HepG2 (cell line): ENCODE results near the gene BTBD1. TPM values are rescaled to one million over a fixed set of nuclear protein-coding genes. Genes with fewer than 3 reads are reported as not detected.

Source experiments
- MTA1 ChIP-seq: sonication (generic); formaldehyde crosslinking; IDR thresholded peaks from 2 replicates; pipeline ENCODE4 v1.4.0; 2020; ENCODE audit warnings: missing genetic modification reagents, mild to moderate bottlenecking, borderline replicate concordance
- NONO ChIP-seq, 2 experiments: fragments of 450-650 bp in 1 of 2; sonication (generic) in 1 of 2; formaldehyde crosslinking in 1 of 2; IDR thresholded peaks in 1 of 2; conservative IDR thresholded peaks in 1 of 2; 2 replicates each; pipeline versions ENCODE4 v1.6.1 to v1.8.0; 2017 to 2022; ENCODE audit warnings: mild to moderate bottlenecking in 1 of 2, missing genetic modification reagents in 1 of 2, moderate library complexity in 1 of 2
- RXRB ChIP-seq: IDR thresholded peaks from 2 replicates; pipeline ENCODE4 v1.6.1; 2016; ENCODE audit warnings: borderline replicate concordance, missing genetic modification reagents, missing compliant biosample characterization
- SKI ChIP-seq: fragments of 450-650 bp; IDR thresholded peaks from one replicate; pipeline ENCODE4 v1.6.1; 2018; ENCODE audit warnings: mild to moderate bottlenecking; ENCODE audit not compliant: partially characterized antibody
- SMAD1 ChIP-seq: sonication (generic); formaldehyde crosslinking; IDR thresholded peaks from 2 replicates; pipeline ENCODE4 v1.4.0; 2020; ENCODE audit warnings: missing genetic modification reagents, low read depth, mild to moderate bottlenecking, borderline replicate concordance
- TBX2 ChIP-seq: sonication (generic); formaldehyde crosslinking; IDR thresholded peaks from 2 replicates; pipeline ENCODE4 v1.5.0; 2020; ENCODE audit warnings: missing genetic modification reagents, mild to moderate bottlenecking, borderline replicate concordance
- THAP11 ChIP-seq: IDR thresholded peaks from 2 replicates; pipeline ENCODE4 v1.6.1; 2016; ENCODE audit warnings: missing biosample characterization, missing genetic modification reagents
- XRCC5 ChIP-seq: fragments of 200-400 bp; formaldehyde crosslinking; optimal IDR thresholded peaks from 2 replicates; pipeline ENCODE3; 2017; ENCODE audit warnings: mild to moderate bottlenecking, low read length
- YY1 ChIP-seq: IDR thresholded peaks from 2 replicates; pipeline ENCODE4 v1.6.1; 2011; ENCODE audit warnings: low read length, low read depth, moderate library complexity, mild to moderate bottlenecking; ENCODE audit not compliant: insufficient read depth, insufficient replicate concordance
- ZBTB38 ChIP-seq: sonication (generic); formaldehyde crosslinking; IDR thresholded peaks from 2 replicates; pipeline ENCODE4 v1.5.1; 2020; ENCODE audit warnings: mild to moderate bottlenecking, missing genetic modification reagents
- ZFAT ChIP-seq: sonication (generic); formaldehyde crosslinking; conservative IDR thresholded peaks from 2 replicates; pipeline ENCODE4 v1.8.1; 2023; ENCODE audit warnings: missing genetic modification reagents, inconsistent platforms
- ZNF12 ChIP-seq: sonication (generic); formaldehyde crosslinking; IDR thresholded peaks from 2 replicates; pipeline ENCODE4 v1.5.0; 2020; ENCODE audit warnings: missing genetic modification reagents
- ZNF296 ChIP-seq: sonication (generic); formaldehyde crosslinking; conservative IDR thresholded peaks from 2 replicates; pipeline ENCODE4 v1.5.0; 2020; ENCODE audit warnings: mild to moderate bottlenecking, missing genetic modification reagents
- ZNF329 ChIP-seq: sonication (generic); formaldehyde crosslinking; IDR thresholded peaks from 2 replicates; pipeline ENCODE4 v1.9.0; 2021; ENCODE audit warnings: low read depth, mild to moderate bottlenecking, missing genetic modification reagents
- ZNF383 ChIP-seq: sonication (generic); formaldehyde crosslinking; IDR thresholded peaks from 2 replicates; pipeline ENCODE4 v1.4.0; 2020; ENCODE audit warnings: missing genetic modification reagents, mild to moderate bottlenecking, borderline replicate concordance
- ZNF747 ChIP-seq: sonication (generic); formaldehyde crosslinking; IDR thresholded peaks from 2 replicates; pipeline ENCODE4 v1.8.1; 2023; ENCODE audit warnings: missing genetic modification reagents, mild to moderate bottlenecking, borderline replicate concordance
- ZNF788 ChIP-seq: sonication (generic); formaldehyde crosslinking; IDR thresholded peaks from 2 replicates; pipeline ENCODE4 v1.5.0; 2020; ENCODE audit warnings: mild to moderate bottlenecking, missing genetic modification reagents, borderline replicate concordance
- polyA plus RNA-seq, 8 experiments: library from polyadenylated mRNA; depleted of rRNA in 3 of 8; stranded (reverse) in 7 of 8; unstranded in 1 of 8; fragments of >200 nt; fragmentation: Illumina TruSeq in 4 of 8; extraction: Trizol in 4 of 8; gene quantifications; 2 replicates each; pipeline versions ENCODE4 v1.2.1 to v1.2.3, GENCODE V29; 2011 to 2016; ENCODE audit warnings: low read depth in 4 of 8, missing spikeins in 1 of 8, mixed read lengths in 1 of 8; ENCODE audit not compliant: insufficient read depth in 1 of 8
- total RNA-seq, 5 experiments: library from RNA; depleted of rRNA; stranded (reverse); fragments of >200 nt; fragmentation: Illumina TruSeq; extraction: Trizol; gene quantifications; 2 replicates each; pipeline ENCODE4 v1.2.3, GENCODE V29; 2016; ENCODE audit warnings: low read depth in 1 of 5
- TF ChIP-seq, protein P1 (sequence below): sonication (generic); formaldehyde crosslinking; IDR thresholded peaks from 2 replicates; pipeline ENCODE4 v1.4.0; 2020; ENCODE audit warnings: missing genetic modification reagents
- TF ChIP-seq, protein P2 (sequence below): sonication (generic); formaldehyde crosslinking; IDR thresholded peaks from 2 replicates; pipeline ENCODE4 v1.4.0; 2020; ENCODE audit warnings: mild to moderate bottlenecking, low read depth, missing genetic modification reagents
- TF ChIP-seq, protein P3 (sequence below): IDR thresholded peaks from 2 replicates; pipeline ENCODE4 v1.6.1; 2016; ENCODE audit warnings: mild to moderate bottlenecking, missing biosample characterization, missing genetic modification reagents
- TF ChIP-seq, protein P4 (sequence below): sonication (generic); formaldehyde crosslinking; IDR thresholded peaks from 2 replicates; pipeline ENCODE4 v1.5.0; 2020; ENCODE audit warnings: mild to moderate bottlenecking, low read depth, missing genetic modification reagents, borderline replicate concordance

Gene BTBD1
- total and polyA plus RNA-seq, 2 of the 13 experiments (the other 11 are each of a cell fraction or from before 2014, with no cell fraction given) = 32.1 to 53.9 TPM

- TF ChIP-seq, protein P1, sequence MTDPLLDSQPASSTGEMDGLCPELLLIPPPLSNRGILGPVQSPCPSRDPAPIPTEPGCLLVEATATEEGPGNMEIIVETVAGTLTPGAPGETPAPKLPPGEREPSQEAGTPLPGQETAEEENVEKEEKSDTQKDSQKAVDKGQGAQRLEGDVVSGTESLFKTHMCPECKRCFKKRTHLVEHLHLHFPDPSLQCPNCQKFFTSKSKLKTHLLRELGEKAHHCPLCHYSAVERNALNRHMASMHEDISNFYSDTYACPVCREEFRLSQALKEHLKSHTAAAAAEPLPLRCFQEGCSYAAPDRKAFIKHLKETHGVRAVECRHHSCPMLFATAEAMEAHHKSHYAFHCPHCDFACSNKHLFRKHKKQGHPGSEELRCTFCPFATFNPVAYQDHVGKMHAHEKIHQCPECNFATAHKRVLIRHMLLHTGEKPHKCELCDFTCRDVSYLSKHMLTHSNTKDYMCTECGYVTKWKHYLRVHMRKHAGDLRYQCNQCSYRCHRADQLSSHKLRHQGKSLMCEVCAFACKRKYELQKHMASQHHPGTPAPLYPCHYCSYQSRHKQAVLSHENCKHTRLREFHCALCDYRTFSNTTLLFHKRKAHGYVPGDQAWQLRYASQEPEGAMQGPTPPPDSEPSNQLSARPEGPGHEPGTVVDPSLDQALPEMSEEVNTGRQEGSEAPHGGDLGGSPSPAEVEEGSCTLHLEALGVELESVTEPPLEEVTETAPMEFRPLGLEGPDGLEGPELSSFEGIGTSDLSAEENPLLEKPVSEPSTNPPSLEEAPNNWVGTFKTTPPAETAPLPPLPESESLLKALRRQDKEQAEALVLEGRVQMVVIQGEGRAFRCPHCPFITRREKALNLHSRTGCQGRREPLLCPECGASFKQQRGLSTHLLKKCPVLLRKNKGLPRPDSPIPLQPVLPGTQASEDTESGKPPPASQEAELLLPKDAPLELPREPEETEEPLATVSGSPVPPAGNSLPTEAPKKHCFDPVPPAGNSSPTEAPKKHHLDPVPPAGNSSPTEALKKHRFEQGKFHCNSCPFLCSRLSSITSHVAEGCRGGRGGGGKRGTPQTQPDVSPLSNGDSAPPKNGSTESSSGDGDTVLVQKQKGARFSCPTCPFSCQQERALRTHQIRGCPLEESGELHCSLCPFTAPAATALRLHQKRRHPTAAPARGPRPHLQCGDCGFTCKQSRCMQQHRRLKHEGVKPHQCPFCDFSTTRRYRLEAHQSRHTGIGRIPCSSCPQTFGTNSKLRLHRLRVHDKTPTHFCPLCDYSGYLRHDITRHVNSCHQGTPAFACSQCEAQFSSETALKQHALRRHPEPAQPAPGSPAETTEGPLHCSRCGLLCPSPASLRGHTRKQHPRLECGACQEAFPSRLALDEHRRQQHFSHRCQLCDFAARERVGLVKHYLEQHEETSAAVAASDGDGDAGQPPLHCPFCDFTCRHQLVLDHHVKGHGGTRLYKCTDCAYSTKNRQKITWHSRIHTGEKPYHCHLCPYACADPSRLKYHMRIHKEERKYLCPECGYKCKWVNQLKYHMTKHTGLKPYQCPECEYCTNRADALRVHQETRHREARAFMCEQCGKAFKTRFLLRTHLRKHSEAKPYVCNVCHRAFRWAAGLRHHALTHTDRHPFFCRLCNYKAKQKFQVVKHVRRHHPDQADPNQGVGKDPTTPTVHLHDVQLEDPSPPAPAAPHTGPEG = peak; percentile 63; the same call in 1 of the 2 replicates
- TF ChIP-seq, protein P2, sequence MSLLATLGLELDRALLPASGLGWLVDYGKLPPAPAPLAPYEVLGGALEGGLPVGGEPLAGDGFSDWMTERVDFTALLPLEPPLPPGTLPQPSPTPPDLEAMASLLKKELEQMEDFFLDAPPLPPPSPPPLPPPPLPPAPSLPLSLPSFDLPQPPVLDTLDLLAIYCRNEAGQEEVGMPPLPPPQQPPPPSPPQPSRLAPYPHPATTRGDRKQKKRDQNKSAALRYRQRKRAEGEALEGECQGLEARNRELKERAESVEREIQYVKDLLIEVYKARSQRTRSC = peak; percentile 72; the same call in 1 of the 2 replicates
- TF ChIP-seq XRCC5 = no peak
- TF ChIP-seq NONO (IDR thresholded peaks at IDR 0.05) = no peak
- TF ChIP-seq NONO (CRISPR knock-in tag; conservative IDR thresholded peaks at IDR 0.05) = peak; percentile 85; the same call in 1 of the 2 replicates
- no peak for TF ChIP-seq ZNF296 (CRISPR knock-in tag)
- TF ChIP-seq, protein P3, sequence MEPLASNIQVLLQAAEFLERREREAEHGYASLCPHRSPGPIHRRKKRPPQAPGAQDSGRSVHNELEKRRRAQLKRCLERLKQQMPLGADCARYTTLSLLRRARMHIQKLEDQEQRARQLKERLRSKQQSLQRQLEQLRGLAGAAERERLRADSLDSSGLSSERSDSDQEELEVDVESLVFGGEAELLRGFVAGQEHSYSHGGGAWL (CRISPR knock-in tag) = peak; percentile 83
- peak; percentile 19 for TF ChIP-seq SKI
- TF ChIP-seq ZNF329 (CRISPR knock-in tag) = peak; percentile 80
- TF ChIP-seq SMAD1 (CRISPR knock-in tag) = peak; percentile 63; the same call in 1 of the 2 replicates
- TF ChIP-seq ZBTB38 (CRISPR knock-in tag) = no peak; the same call in 1 of the 2 replicates
- TF ChIP-seq ZNF383 (CRISPR knock-in tag) = no peak; the same call in 1 of the 2 replicates
- peak; percentile 84 for TF ChIP-seq YY1
- TF ChIP-seq, protein P4, sequence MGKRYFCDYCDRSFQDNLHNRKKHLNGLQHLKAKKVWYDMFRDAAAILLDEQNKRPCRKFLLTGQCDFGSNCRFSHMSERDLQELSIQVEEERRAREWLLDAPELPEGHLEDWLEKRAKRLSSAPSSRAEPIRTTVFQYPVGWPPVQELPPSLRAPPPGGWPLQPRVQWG (CRISPR knock-in tag) = no peak
- no peak; the same call in 1 of the 2 replicates for TF ChIP-seq MTA1 (CRISPR knock-in tag)
- no peak; the same call in 1 of the 2 replicates for TF ChIP-seq RXRB (CRISPR knock-in tag)
- peak; percentile 56; the same call in 1 of the 2 replicates for TF ChIP-seq ZNF788
- TF ChIP-seq THAP11 (CRISPR knock-in tag) = peak; percentile 86
- TF ChIP-seq TBX2 (CRISPR knock-in tag) = peak; percentile 52; the same call in 1 of the 2 replicates
- TF ChIP-seq ZNF12 (CRISPR knock-in tag) = no peak
- no peak for TF ChIP-seq ZNF747 (CRISPR knock-in tag)
- no peak for TF ChIP-seq ZFAT
These were observed at the start of gene BTBD1 (continued) for GRCh38 chr15:83066734-83067637.
